Neural crest cell (in vitro differentiated cells): ENCODE measurements around the gene MYOCD. TPM values are rescaled to one million over a fixed set of nuclear protein-coding genes. Genes with fewer than 3 reads are reported as not detected.

Experiments used
- DNase-seq: peaks from one replicate; pipeline ENCODE4 v3.0.0; 2021; ENCODE audit warnings: low read depth, mixed read lengths, low spot score
- H3K27ac Mint-ChIP-seq: one replicate; pipeline ENCODE4 v1.8.0; 2021; ENCODE audit warnings: mild to moderate bottlenecking, mixed read lengths; ENCODE audit not compliant: unreplicated experiment
- H3K27me3 Mint-ChIP-seq: 2 replicates; pipeline ENCODE4 v1.8.0; 2021; ENCODE audit warnings: low read depth, mild to moderate bottlenecking, mixed read lengths
- H3K36me3 Mint-ChIP-seq: 2 replicates; pipeline ENCODE4 v1.8.0; 2021; ENCODE audit warnings: low read depth, mild to moderate bottlenecking, mixed read lengths
- H3K4me1 Mint-ChIP-seq: 2 replicates; pipeline ENCODE4 v1.8.0; 2021; ENCODE audit warnings: mixed read lengths
- H3K4me3 Mint-ChIP-seq: one replicate; pipeline ENCODE4 v1.8.0; 2021; ENCODE audit warnings: mild to moderate bottlenecking, mixed read lengths
- H3K9me3 Mint-ChIP-seq: 2 replicates; pipeline ENCODE4 v1.8.0; 2021; ENCODE audit warnings: mixed read lengths
- CTCF ChIP-seq: fragments of 200-600 bp; sonication (generic); conservative IDR thresholded peaks from 2 replicates; pipeline ENCODE4 v1.5.0; 2021; ENCODE audit warnings: antibody characterized with exemption, mild to moderate bottlenecking
- total RNA-seq: library from RNA; stranded (reverse); gene quantifications from 2 replicates; pipeline ENCODE4 v1.2.1, GENCODE V29; 2021

The MYOCD gene
- total RNA-seq, 1 donor from 2014 or later, result 0.09 TPM

GRCh38 chr17:12769981-12770380, 104.3 kb downstream of the MYOCD start:
- DNase-seq, result no peak
- TF ChIP-seq CTCF, result no peak
- Mint-ChIP-seq H3K27ac (peak overlapping the region; percentile 14), H3K4me3 (no peak overlapping the region), H3K9me3 (peaks cover 4% of the 10 kb centered on the region), H3K27me3 (peaks cover 7% of the 10 kb centered on the region), H3K36me3 (no peaks in the 10 kb centered on the region), H3K4me1 (no peaks in the 10 kb centered on the region)

- no peak for DNase-seq
- peaks cover 12% of the 10 kb centered on the region for H3K27me3 Mint-ChIP-seq
- H3K9me3 Mint-ChIP-seq, result peaks cover 4% of the 10 kb centered on the region
- H3K4me1 Mint-ChIP-seq, result no peaks in the 10 kb centered on the region
- TF ChIP-seq CTCF, result no peak
- H3K27ac Mint-ChIP-seq, result no peak overlapping the region
- no peak overlapping the region for H3K4me3 Mint-ChIP-seq
- no peaks in the 10 kb centered on the region for H3K36me3 Mint-ChIP-seq
These were observed 107.5 kb downstream of the MYOCD start for GRCh38 chr17:12773153-12773552.

GRCh38 chr17:12789075-12789480, 123.4 kb downstream of the MYOCD start:
- H3K4me1 Mint-ChIP-seq, result peaks cover 11% of the 10 kb centered on the region
- no peaks in the 10 kb centered on the region for H3K9me3 Mint-ChIP-seq
- H3K27ac Mint-ChIP-seq, result no peak overlapping the region
- no peak for DNase-seq
- H3K36me3 Mint-ChIP-seq, result no peaks in the 10 kb centered on the region
- peak overlapping the region; percentile 83 for H3K4me3 Mint-ChIP-seq
- TF ChIP-seq CTCF, result no peak
- H3K27me3 Mint-ChIP-seq, result peaks cover 70% of the 10 kb centered on the region

GRCh38 chr17:12789481-12790248, 124.0 kb downstream of the MYOCD start, which contains the start of gene ARHGAP44:
TSS of gene ARHGAP44 (plus strand) at chr17:12789498. CDS start at chr17:12789839, 341 bp downstream.
- DNase-seq, result peak; percentile 59
- Mint-ChIP-seq H3K36me3 (no peaks in the 10 kb centered on the region), H3K27me3 (peaks cover 68% of the 10 kb centered on the region), H3K27ac (no peak within 1 kb of the TSS), H3K9me3 (no peaks in the 10 kb centered on the region), H3K4me3 (peak within 1 kb of the TSS; percentile 89), H3K4me1 (peaks cover 11% of the 10 kb centered on the region)
- TF ChIP-seq CTCF, result no peak

GRCh38 chr17:12790249-12791106, 124.8 kb downstream of the MYOCD start:
- peaks cover 11% of the 10 kb centered on the region for H3K4me1 Mint-ChIP-seq
- no peaks in the 10 kb centered on the region for H3K36me3 Mint-ChIP-seq
- no peak overlapping the region for H3K27ac Mint-ChIP-seq
- peaks cover 65% of the 10 kb centered on the region for H3K27me3 Mint-ChIP-seq
- TF ChIP-seq CTCF, result no peak
- DNase-seq, result no peak
- peak overlapping the region; percentile 89 for H3K4me3 Mint-ChIP-seq
- no peaks in the 10 kb centered on the region for H3K9me3 Mint-ChIP-seq
